ENCODE results near the gene RPL7A. TPM values are rescaled to one million over a fixed set of nuclear protein-coding genes. Genes with fewer than 3 reads are reported as not detected.
A peak's percentile ranks its signal among the peaks of the same experiment; 100 is the strongest.

RPL7A gene
- total and polyA plus RNA-seq, 2 of the 13 experiments (the other 11 are each of a cell fraction or from before 2014, with no cell fraction given): 2,401 to 2,938 TPM

DNA sequence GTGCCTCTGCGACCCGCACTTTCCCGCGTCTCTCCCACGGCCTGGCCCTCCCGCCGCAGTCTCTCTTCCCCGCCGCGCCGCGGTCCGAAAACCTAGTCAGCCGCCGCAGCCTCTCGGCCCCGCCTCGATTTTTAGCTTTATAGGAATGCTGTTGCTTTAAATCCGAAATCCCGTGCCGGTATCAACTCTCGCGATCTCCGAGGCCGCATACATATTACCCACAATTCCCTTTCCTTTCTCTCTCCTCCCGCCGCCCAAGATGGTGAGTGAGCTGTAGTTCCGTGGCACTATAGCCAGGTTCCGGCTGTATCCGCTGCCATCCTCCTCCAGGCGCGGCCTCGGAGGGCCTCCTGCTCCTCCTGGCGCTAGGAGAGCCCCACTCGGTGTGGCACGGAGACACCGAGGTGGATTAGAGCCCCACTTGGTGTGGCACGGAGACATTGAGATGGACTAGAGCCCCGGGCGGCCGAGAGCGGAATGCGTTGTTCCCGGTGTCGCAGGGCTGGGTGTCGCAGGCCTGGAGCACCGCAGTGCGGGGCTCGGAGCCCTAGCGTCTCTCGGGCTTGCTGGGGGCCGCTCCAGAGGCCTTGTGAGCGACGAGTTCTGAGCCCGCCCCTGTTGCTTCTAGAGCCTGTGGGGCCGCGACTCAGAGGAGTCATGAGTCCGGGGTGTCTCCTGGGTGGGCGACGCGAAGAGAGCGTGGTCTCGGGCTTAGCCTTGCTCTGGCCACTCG lies at the start of gene RPL7A, which contains the start of gene MED22 (continued):
- TF ChIP-seq, protein P1, sequence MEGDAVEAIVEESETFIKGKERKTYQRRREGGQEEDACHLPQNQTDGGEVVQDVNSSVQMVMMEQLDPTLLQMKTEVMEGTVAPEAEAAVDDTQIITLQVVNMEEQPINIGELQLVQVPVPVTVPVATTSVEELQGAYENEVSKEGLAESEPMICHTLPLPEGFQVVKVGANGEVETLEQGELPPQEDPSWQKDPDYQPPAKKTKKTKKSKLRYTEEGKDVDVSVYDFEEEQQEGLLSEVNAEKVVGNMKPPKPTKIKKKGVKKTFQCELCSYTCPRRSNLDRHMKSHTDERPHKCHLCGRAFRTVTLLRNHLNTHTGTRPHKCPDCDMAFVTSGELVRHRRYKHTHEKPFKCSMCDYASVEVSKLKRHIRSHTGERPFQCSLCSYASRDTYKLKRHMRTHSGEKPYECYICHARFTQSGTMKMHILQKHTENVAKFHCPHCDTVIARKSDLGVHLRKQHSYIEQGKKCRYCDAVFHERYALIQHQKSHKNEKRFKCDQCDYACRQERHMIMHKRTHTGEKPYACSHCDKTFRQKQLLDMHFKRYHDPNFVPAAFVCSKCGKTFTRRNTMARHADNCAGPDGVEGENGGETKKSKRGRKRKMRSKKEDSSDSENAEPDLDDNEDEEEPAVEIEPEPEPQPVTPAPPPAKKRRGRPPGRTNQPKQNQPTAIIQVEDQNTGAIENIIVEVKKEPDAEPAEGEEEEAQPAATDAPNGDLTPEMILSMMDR (CRISPR knock-in tag; IDR thresholded peaks at IDR 0.05): 0 out of 2 replicates have a peak, but pooled peaks have one; percentile 7
- TF ChIP-seq SAP130 (CRISPR knock-in tag; IDR thresholded peaks at IDR 0.05; ENCODE audit: low read depth) (peak; percentile 83), ZBTB8A (CRISPR knock-in tag; IDR thresholded peaks at IDR 0.05; ENCODE audit: borderline replicate concordance, low read depth) (no peak), RXRA (CRISPR knock-in tag; IDR thresholded peaks at IDR 0.05) (peak; percentile 63), ZNF10 (CRISPR knock-in tag; IDR thresholded peaks at IDR 0.05; ENCODE audit: borderline replicate concordance, low read depth) (no peak), PHF8 (CRISPR knock-in tag; IDR thresholded peaks at IDR 0.05) (peak; percentile 71), ZNF879 (CRISPR knock-in tag; IDR thresholded peaks at IDR 0.05) (no peak; the same call in 1 of the 2 replicates), HMGA1 (CRISPR knock-in tag; conservative IDR thresholded peaks at IDR 0.05) (no peak), TSC22D2 (CRISPR knock-in tag; IDR thresholded peaks at IDR 0.05; ENCODE audit: borderline replicate concordance) (peak; percentile 94; the same call in 1 of the 2 replicates), ZBTB38 (CRISPR knock-in tag; IDR thresholded peaks at IDR 0.05) (peak; percentile 53; the same call in 1 of the 2 replicates)
- TF ChIP-seq, protein P2, sequence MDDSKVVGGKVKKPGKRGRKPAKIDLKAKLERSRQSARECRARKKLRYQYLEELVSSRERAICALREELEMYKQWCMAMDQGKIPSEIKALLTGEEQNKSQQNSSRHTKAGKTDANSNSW (CRISPR knock-in tag; IDR thresholded peaks at IDR 0.05; ENCODE audit: borderline replicate concordance): no peak
- TF ChIP-seq, protein P3, sequence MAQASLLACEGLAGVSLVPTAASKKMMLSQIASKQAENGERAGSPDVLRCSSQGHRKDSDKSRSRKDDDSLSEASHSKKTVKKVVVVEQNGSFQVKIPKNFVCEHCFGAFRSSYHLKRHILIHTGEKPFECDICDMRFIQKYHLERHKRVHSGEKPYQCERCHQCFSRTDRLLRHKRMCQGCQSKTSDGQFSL (CRISPR knock-in tag; IDR thresholded peaks at IDR 0.05): peak; percentile 9; the same call in 1 of the 2 replicates
- TF ChIP-seq, protein P4, sequence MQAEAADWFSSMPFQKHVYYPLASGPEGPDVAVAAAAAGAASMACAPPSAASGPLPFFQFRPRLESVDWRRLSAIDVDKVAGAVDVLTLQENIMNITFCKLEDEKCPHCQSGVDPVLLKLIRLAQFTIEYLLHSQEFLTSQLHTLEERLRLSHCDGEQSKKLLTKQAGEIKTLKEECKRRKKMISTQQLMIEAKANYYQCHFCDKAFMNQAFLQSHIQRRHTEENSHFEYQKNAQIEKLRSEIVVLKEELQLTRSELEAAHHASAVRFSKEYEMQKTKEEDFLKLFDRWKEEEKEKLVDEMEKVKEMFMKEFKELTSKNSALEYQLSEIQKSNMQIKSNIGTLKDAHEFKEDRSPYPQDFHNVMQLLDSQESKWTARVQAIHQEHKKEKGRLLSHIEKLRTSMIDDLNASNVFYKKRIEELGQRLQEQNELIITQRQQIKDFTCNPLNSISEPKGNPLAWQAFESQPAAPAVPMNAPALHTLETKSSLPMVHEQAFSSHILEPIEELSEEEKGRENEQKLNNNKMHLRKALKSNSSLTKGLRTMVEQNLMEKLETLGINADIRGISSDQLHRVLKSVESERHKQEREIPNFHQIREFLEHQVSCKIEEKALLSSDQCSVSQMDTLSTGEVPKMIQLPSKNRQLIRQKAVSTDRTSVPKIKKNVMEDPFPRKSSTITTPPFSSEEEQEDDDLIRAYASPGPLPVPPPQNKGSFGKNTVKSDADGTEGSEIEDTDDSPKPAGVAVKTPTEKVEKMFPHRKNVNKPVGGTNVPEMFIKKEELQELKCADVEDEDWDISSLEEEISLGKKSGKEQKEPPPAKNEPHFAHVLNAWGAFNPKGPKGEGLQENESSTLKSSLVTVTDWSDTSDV (CRISPR knock-in tag; IDR thresholded peaks at IDR 0.05): no peak; the same call in 1 of the 2 replicates
- TF ChIP-seq, protein P5, sequence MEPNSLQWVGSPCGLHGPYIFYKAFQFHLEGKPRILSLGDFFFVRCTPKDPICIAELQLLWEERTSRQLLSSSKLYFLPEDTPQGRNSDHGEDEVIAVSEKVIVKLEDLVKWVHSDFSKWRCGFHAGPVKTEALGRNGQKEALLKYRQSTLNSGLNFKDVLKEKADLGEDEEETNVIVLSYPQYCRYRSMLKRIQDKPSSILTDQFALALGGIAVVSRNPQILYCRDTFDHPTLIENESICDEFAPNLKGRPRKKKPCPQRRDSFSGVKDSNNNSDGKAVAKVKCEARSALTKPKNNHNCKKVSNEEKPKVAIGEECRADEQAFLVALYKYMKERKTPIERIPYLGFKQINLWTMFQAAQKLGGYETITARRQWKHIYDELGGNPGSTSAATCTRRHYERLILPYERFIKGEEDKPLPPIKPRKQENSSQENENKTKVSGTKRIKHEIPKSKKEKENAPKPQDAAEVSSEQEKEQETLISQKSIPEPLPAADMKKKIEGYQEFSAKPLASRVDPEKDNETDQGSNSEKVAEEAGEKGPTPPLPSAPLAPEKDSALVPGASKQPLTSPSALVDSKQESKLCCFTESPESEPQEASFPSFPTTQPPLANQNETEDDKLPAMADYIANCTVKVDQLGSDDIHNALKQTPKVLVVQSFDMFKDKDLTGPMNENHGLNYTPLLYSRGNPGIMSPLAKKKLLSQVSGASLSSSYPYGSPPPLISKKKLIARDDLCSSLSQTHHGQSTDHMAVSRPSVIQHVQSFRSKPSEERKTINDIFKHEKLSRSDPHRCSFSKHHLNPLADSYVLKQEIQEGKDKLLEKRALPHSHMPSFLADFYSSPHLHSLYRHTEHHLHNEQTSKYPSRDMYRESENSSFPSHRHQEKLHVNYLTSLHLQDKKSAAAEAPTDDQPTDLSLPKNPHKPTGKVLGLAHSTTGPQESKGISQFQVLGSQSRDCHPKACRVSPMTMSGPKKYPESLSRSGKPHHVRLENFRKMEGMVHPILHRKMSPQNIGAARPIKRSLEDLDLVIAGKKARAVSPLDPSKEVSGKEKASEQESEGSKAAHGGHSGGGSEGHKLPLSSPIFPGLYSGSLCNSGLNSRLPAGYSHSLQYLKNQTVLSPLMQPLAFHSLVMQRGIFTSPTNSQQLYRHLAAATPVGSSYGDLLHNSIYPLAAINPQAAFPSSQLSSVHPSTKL (CRISPR knock-in tag; IDR thresholded peaks at IDR 0.05): no peak
- TF ChIP-seq, protein P6, sequence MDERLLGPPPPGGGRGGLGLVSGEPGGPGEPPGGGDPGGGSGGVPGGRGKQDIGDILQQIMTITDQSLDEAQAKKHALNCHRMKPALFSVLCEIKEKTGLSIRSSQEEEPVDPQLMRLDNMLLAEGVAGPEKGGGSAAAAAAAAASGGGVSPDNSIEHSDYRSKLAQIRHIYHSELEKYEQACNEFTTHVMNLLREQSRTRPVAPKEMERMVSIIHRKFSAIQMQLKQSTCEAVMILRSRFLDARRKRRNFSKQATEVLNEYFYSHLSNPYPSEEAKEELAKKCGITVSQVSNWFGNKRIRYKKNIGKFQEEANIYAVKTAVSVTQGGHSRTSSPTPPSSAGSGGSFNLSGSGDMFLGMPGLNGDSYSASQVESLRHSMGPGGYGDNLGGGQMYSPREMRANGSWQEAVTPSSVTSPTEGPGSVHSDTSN (CRISPR knock-in tag; IDR thresholded peaks at IDR 0.05): no peak
- TF ChIP-seq, protein P7, sequence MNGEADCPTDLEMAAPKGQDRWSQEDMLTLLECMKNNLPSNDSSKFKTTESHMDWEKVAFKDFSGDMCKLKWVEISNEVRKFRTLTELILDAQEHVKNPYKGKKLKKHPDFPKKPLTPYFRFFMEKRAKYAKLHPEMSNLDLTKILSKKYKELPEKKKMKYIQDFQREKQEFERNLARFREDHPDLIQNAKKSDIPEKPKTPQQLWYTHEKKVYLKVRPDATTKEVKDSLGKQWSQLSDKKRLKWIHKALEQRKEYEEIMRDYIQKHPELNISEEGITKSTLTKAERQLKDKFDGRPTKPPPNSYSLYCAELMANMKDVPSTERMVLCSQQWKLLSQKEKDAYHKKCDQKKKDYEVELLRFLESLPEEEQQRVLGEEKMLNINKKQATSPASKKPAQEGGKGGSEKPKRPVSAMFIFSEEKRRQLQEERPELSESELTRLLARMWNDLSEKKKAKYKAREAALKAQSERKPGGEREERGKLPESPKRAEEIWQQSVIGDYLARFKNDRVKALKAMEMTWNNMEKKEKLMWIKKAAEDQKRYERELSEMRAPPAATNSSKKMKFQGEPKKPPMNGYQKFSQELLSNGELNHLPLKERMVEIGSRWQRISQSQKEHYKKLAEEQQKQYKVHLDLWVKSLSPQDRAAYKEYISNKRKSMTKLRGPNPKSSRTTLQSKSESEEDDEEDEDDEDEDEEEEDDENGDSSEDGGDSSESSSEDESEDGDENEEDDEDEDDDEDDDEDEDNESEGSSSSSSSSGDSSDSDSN (CRISPR knock-in tag; IDR thresholded peaks at IDR 0.05): peak; percentile 60

Measured in HepG2 (cell line).